GM19397 (cell line): ENCODE results near the gene KDM5A.
"Not testable (repeated sequence)": the region's sequence is repeated elsewhere in the genome, so short reads cannot be mapped to it uniquely, and the experiment has no call there.

Source experiments
- ATAC-seq: cut with Tn5 transposase; IDR thresholded peaks from one replicate; pipeline ENCODE4 v1.9.1; 2021; ENCODE audit warnings: mild to moderate bottlenecking, moderate library complexity; ENCODE audit not compliant: unreplicated experiment

The KDM5A gene

DNA sequence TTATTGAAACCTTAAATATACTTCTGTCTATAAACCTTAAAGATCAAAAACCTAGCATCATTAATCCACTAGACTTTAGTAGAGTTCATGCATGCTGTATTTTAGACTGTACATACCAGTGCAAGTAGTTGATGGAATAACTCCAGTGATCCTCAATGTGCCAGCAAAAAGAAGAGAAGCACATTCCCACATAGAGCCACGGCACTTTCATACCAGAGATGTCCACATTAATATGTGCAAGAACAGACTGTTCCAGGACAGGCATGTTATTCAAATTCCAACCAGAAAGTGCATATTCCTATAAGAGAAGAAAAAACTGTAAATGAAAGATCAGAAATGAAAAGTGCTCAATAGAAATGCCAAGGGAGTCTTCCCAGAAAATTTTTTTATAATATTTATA is 55.0 kb downstream of the KDM5A start:
- no peak for ATAC-seq

- ATAC-seq, result no peak
These were observed 56.4 kb downstream of the KDM5A start for GRCh38 chr12:332581-333205.

DNA sequence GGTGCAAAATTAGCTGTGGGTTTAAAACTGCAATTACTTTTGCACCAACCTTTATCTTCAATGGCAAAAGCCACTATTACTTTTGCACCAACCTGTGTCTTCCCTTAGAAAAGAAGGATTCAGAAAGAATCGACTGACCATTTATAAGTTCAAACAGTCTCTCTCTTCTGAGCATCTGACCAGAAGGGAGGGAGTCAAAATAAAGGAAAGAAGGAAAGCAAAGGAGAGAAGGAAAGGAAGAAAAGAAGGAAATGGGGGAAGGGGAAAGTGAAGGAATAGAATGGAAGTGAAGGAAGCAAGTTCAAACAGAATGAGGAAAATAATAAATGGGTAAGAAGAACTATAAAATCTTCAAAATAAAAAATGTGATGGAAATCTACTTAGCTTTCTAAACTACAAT is 57.8 kb downstream of the KDM5A start:
- ATAC-seq, result no peak

DNA sequence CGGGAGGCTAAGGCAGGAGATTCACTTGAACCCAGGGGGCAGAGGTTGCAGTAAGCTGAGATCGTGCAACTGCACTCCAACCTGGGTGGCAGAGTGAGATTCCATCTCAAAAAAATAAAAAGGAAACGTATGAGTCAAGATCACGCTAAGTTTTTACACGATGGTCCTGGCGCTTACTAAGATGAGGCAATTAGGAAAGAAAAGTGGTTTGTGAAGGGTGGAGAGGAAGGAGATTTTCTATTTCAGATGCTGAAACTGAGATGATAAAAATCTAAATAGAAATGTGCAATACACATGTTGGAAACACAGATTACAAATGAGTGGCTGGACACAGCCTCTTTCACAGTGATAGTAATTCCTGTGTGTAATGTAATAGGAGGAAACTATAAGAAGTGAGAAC is 63.2 kb downstream of the KDM5A start:
- ATAC-seq, result no peak

DNA sequence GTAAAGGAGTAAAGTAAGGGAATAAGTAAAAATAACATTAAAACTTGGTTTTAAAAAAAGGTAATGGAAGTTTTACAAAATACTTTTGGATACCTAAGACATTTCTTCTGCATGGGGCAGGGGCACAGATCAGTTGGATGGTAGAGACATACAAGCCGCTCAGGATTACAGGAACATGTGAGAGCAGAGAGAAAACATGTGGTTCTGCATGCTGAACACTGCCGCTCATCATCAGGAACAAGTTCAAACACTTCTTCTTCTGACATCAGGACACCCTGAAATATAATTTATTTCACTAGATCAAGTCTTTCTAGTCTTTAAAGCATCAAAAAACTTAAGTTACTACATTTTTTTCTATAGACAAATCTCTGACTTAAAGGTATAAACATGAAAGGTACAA is 65.6 kb downstream of the KDM5A start:
- no peak for ATAC-seq

DNA sequence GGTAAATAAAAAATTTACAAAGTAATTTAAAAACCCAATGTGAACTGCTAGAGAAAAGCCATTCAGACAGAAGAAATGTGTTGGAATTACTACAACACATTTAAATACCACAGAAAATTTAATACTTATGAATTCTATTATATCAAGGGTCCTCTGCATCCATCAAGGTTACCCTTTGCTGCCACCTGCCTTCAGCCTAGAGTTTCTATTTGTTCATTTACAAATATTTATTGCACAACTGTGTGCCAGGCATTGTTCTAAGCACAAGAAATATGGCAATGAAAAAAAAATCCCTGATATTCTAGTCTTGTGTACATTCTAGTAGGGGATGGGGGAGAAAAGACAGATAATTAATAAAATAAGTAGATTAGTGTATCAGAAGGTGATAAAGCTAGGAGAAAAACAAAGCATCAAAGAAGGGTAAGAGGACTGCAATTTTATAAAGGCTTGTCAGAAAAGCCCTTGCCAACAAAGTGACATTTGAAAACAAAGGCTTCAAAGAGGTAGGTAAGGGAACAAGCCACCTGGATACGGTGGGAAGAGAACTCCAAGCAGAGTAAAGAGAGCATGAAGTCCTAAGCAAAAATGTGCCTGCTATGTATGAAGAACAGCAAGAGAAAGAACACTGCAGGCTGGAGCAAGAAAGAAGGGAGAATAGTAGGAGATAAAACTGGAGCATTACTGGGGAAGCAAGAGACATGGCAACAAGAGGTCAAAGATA is 67.4 kb downstream of the KDM5A start:
- ATAC-seq, result no peak

DNA sequence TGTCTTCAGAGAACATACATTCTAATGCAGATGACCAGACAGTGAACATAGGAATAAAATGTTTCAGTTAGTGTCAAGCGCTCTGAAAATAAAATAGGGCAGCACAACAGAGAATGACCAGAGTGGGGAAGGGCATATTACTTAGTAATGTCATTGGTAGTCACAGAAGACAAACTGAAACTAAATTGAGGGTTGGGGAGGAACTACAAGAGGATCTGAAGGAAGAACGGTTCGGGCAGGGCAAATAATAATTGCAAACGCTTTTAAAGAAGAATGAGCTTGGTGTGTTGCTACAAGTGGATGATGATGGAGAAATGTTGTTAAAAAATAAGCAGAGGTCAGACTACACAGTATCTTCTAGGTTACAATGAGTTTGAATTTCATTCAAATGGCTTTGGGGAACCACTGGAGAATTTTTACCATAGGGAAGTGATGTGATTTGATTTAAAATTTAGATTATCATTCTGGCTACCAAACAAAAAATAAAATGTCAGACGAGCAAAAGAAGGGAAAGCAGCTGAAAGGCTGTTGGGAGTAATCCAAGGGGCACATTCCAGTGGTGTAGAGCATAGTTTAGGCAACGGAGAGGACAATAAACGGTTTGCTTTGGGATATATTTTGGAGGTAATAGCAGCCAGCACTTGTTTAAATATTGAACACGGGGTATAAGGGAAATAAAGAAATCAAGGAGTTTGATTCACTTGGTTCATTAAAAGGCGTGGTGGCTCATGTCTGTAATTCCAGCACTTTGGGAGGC is 70.2 kb downstream of the KDM5A start:
- no peak for ATAC-seq

- no peak for ATAC-seq
These were observed 80.6 kb downstream of the KDM5A start for GRCh38 chr12:308511-308910.

GRCh38 chr12:307406-307805 is 81.7 kb downstream of the KDM5A start:
- no peak for ATAC-seq

- no peak for ATAC-seq
These were observed 84.3 kb downstream of the KDM5A start for GRCh38 chr12:304805-305204.

GRCh38 chr12:302766-303165 is 86.4 kb downstream of the KDM5A start:
- ATAC-seq, result not testable (repeated sequence)

GRCh38 chr12:300166-300565 is 89.0 kb downstream of the KDM5A start:
- not testable (repeated sequence) for ATAC-seq

DNA sequence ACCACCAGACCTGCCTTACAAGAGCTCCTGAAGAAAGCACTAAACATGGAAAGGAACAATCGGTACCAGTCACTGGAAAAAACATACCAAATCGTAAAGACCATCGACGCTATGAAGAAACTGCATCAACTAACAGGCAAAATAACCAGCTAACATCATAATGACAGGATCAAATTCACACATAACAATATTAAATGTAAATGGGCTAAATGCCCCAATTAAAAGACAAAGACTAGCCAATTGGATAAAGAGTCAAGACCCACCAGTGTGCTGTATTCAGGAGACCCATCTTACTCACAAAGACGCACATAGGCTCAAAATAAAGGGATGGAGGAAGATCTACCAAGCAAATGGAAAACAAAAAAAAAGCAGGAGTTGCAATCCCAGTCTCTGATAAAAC is 89.6 kb downstream of the KDM5A start:
- not testable (repeated sequence) for ATAC-seq

GRCh38 chr12:298059-298458 is 91.1 kb downstream of the KDM5A start:
- not testable (repeated sequence) for ATAC-seq

DNA sequence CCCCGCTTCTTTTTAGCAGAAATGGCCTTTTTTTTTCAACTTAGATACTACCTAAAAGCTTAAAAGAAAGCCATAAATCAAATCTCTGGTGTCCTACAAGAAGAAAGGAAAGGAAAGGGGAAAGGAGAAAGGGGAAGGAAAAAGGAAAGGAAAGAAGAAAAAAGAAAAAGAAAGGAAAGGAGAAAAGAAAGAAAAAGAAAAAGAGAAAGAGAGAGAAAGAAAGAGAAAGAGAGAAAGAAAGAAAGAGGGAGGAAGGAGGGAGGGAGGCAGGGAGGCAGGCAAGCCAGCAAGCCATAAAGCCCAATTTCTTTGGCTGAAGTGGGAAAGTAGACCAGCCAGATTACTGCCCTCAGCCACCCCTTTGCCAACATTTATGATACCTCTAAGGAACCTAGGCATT is 94.0 kb downstream of the KDM5A start:
- no peak for ATAC-seq

- no peak for ATAC-seq
These were observed 95.9 kb downstream of the KDM5A start for GRCh38 chr12:293199-293598.

- no peak for ATAC-seq
These were observed 96.9 kb downstream of the KDM5A start for GRCh38 chr12:292186-292585.

DNA sequence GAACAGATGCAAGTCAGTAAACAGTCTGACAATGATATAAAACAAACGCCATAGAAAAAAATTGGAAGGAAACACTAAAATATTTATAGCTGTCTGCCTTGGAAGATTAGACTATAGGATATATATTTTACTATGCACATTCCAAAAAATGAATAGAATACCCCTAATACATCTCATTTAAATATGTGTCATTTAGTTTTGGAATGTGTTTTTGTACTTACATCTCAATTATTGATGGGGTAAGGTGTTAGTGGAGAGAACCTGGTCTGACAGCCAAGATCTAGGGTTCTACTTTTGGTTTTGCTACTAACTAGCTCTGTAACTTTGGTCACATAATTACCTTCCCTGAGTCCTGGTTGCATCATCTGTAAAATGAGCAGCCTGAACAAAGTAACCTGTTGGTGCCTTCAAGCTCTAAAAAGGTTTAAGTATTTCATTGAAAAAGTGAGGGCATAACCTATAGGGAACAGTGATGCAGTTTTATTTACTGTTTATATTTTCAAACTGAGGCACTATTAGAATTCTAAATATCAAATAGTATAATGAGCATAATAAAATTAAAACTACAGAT is 97.9 kb downstream of the KDM5A start:
- no peak for ATAC-seq

DNA sequence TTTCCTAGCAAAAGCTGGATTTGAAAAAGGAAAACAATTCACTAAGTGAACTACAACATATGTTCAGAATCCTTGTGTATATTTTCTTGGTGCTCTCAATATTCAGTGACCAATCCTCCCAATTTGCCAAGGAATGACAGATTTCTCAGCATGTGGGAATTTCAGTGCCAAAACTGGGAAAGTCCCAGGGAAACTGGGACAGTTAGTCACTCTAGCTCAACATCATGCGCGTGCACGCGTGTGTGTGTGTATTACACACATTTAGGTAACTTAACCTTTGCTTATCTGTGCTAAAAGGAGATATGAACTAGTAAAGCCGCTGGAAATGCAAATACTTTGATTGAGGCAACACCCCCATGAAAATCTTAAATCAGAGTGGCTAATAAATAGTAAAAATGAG is 100.4 kb downstream of the KDM5A start:
- ATAC-seq, result no peak

GRCh38 chr12:286531-287300 is 102.4 kb downstream of the KDM5A start:
- ATAC-seq, result no peak

DNA sequence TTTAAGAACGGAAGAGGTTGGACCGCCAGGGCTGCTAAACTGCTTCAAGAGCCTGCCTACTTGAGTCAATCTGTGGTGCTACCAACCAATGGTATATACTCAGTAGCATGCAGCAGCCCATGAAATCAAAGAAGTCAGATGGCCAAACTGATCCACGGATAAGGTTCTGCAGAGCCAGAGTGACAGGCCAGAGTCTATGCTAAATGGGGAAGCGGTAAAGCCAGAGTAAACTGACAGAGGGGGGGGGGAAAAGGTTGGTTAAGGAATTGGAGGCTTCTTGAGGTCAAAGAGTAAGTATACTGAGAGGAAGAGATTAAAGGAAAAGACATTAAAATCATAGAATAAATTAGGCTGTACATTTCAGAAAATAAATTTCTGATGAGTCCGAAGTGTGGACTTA is 111.1 kb downstream of the KDM5A start:
- ATAC-seq, result no peak
